Ovary (tissue), 9 donors: ENCODE measurements around the gene TEAD3. TPM values are rescaled to one million over a fixed set of nuclear protein-coding genes. Genes with fewer than 3 reads are reported as not detected.
"Not testable (repeated sequence)": the region's sequence is repeated elsewhere in the genome, so short reads cannot be mapped to it uniquely, and the experiment has no call there.

Experiments used
- DNase-seq, 5 donors: peaks; one replicate each; pipeline ENCODE4 v3.0.0-alpha.2; 2019 to 2020
- H3K27ac ChIP-seq, 2 donors: fragments of 200-600 bp; one replicate each; pipeline versions ENCODE4 v1.5.1 to v1.8.0; 2019 to 2022
- H3K27me3 ChIP-seq: fragments of 200-600 bp; one replicate; pipeline ENCODE4 v1.8.0; 2022
- H3K36me3 ChIP-seq: fragments of 200-600 bp; sonication (generic); one replicate; pipeline ENCODE4 v1.5.1; 2019
- H3K4me1 ChIP-seq: one replicate; pipeline ENCODE4 v1.8.1; 2013; ENCODE audit warnings: mild to moderate bottlenecking, moderate library complexity; ENCODE audit not compliant: insufficient read depth
- H3K4me3 ChIP-seq: fragments of 200-600 bp; sonication (generic); one replicate; pipeline ENCODE4 v1.5.1; 2017
- H3K9me3 ChIP-seq, 2 donors: fragments of 200-600 bp in 1 of 2; sonication (generic) in 1 of 2; one replicate each; pipeline versions ENCODE4 v1.5.1 to v1.8.1; 2013 to 2019; ENCODE audit warnings: mild to moderate bottlenecking in 1 of 2, moderate library complexity in 1 of 2
- CTCF ChIP-seq, 3 donors: fragments of 450-650 bp in 2 of 3; fragments of 200-600 bp in 1 of 3; IDR thresholded peaks; one replicate each; pipeline versions ENCODE4 v1.5.1 to v1.8.0; 2016 to 2022; ENCODE audit warnings: antibody characterized with exemption in 3 of 3, mild to moderate bottlenecking in 1 of 3
- EP300 ChIP-seq: sonication (generic); formaldehyde crosslinking; IDR thresholded peaks from one replicate; pipeline ENCODE4 v1.6.1; 2017; ENCODE audit warnings: antibody characterized with exemption
- POLR2A ChIP-seq: fragments of 450-650 bp; IDR thresholded peaks from one replicate; pipeline ENCODE4 v1.6.1; 2017; ENCODE audit warnings: antibody characterized with exemption, mild to moderate bottlenecking, moderate library complexity
- WGBS, 3 donors: extraction: QIAGEN DNeasy Blood & Tissue Kit in 1 of 3; methylation state at CpG; one replicate each; pipeline versions ENCODE4 v1.1.5 to v1.1.7; 2013 to 2017; 5-methylcytosine and 5-hydroxymethylcytosine counted together
- intact Hi-C, 4 donors: fragments of 100-400 bp; cut with DNase I; formaldehyde crosslinking; loops; one replicate each; pipeline versions ENCODE4 v1.11.0 to v1.15.1; 2022 to 2023
- polyA plus RNA-seq, 2 donors: library from polyadenylated mRNA; stranded (reverse); fragments of 200-250 nt in 1 of 2; fragments of 350-450 nt in 1 of 2; fragmentation: Illumina TruSeq in 1 of 2; extraction: RNeasy Lipid Tissue Mini Kit (QIAGEN cat#74804) in 1 of 2; gene quantifications; one replicate each; pipeline ENCODE4 v1.2.3, GENCODE V29; 2013 to 2014
- total RNA-seq, 7 donors: library from RNA; depleted of rRNA in 2 of 7; stranded (reverse); fragments of >200 nt in 2 of 7; fragmentation: NEBNext Ultra II Directional in 3 of 7; extraction: Animal tissue kit (Norgen Biotek cat#: 25700) in 3 of 7; gene quantifications; one replicate each; pipeline versions ENCODE4 v1.1.0 to v1.2.4, GENCODE V29; 2016 to 2023
- donor health status: DM: no; HTN: no; CAD: no; lungs with moderate emphysema.
- donor health status: DM: no; HTN: no; CAD: no.
- donor health status: Bipolar disorder and iron deficiency.
- donor health status: DM: yes; HTN: yes; CAD: no.
- donor health status: DM: no; HTN: no; CAD: no.
- donor health status: DM: yes; HTN: yes; CAD: no.

Gene TEAD3
- total and polyA plus RNA-seq, 9 donors: 15.7 to 63.1 (median 35.1) TPM

- intact Hi-C loops: no loop called here
Observed at GRCh38 chr6:35539223-35539622, 42.3 kb upstream of the TEAD3 start.

GRCh38 chr6:35535847-35536246 lies 39.0 kb upstream of the TEAD3 start:
- H3K4me3 ChIP-seq, H3K27ac ChIP-seq, DNase-seq, intact Hi-C loops, H3K36me3 ChIP-seq, H3K4me1 ChIP-seq, H3K9me3 ChIP-seq, H3K27me3 ChIP-seq: not testable (repeated sequence)
- WGBS, 3 donors: 81 to 91% (median 89%) methylated on average over 6 of the region's 6 CpGs

More at GRCh38 chr6:35539223-35539622, 42.3 kb upstream of the TEAD3 start:
- Histone ChIP-seq H3K36me3 (no peaks in the 10 kb centered on the region), H3K4me1 (peaks cover 2% of the 10 kb centered on the region), H3K4me3 (no peak overlapping the region), H3K27ac (no peak overlapping the region), H3K27me3 (no peaks in the 10 kb centered on the region), H3K9me3 (no peaks in the 10 kb centered on the region)
- TF ChIP-seq POLR2A (no peak), CTCF (IDR thresholded peaks at IDR 0.05) (no peak), EP300 (no peak)
- 88 to 96% (median 90%) methylated on average over 3 of the region's 3 CpGs for WGBS, 3 donors
- DNase-seq: no peak

- no peak overlapping the region for H3K4me3 ChIP-seq
- TF ChIP-seq CTCF (IDR thresholded peaks at IDR 0.05) (no peak), EP300 (no peak), POLR2A (no peak)
- H3K27me3 ChIP-seq: no peaks in the 10 kb centered on the region
- intact Hi-C loops: no loop called here
- no peaks in the 10 kb centered on the region for H3K9me3 ChIP-seq
- peak in 1 of 5 donors; percentile 54 for DNase-seq
- WGBS, 3 donors: 17 to 18% (median 18%) methylated on average over 11 of the region's 11 CpGs
- H3K36me3 ChIP-seq: no peaks in the 10 kb centered on the region
- peaks cover 4% of the 10 kb centered on the region for H3K4me1 ChIP-seq
- H3K27ac ChIP-seq: no peak overlapping the region
Observed at GRCh38 chr6:35534407-35535170, 37.7 kb upstream of the TEAD3 start.

- intact Hi-C loops: no loop called here
- TF ChIP-seq CTCF (IDR thresholded peaks at IDR 0.05) (no peak), EP300 (no peak), POLR2A (no peak)
Observed at GRCh38 chr6:35533981-35534380, 37.1 kb upstream of the TEAD3 start.

GRCh38 chr6:35532126-35532525 lies 35.2 kb upstream of the TEAD3 start:
- H3K36me3 ChIP-seq: no peaks in the 10 kb centered on the region
- no peak overlapping the region for H3K27ac ChIP-seq
- H3K9me3 ChIP-seq: no peaks in the 10 kb centered on the region
- DNase-seq: no peak
- no peak overlapping the region for H3K4me3 ChIP-seq
- no peak for TF ChIP-seq POLR2A
- TF ChIP-seq CTCF (IDR thresholded peaks at IDR 0.05): no peak
- no peak for TF ChIP-seq EP300
- WGBS, 3 donors: 78 to 80% (median 79%) methylated on average over 4 of the region's 4 CpGs
- peaks cover 4% of the 10 kb centered on the region for H3K4me1 ChIP-seq
- intact Hi-C loops: no loop called here
- no peaks in the 10 kb centered on the region for H3K27me3 ChIP-seq

More at GRCh38 chr6:35533981-35534380, 37.1 kb upstream of the TEAD3 start:
- WGBS, 3 donors: 64 to 66% (median 65%) methylated on average over 6 of the region's 6 CpGs
- no peak overlapping the region for H3K4me3 ChIP-seq
- H3K27ac ChIP-seq: no peak overlapping the region
- peaks cover 4% of the 10 kb centered on the region for H3K4me1 ChIP-seq
- no peak for DNase-seq
- no peaks in the 10 kb centered on the region for H3K9me3 ChIP-seq
- H3K36me3 ChIP-seq: no peaks in the 10 kb centered on the region
- H3K27me3 ChIP-seq: no peaks in the 10 kb centered on the region
